Brain microvascular endothelial cell (primary cell): ENCODE data around the gene CAPN12.

Experiments used
- DNase-seq: peaks from one replicate; pipeline ENCODE4 v3.0.0-alpha.2; 2020
- H3K27ac ChIP-seq: fragments of 250-450 bp; sonication (Bioruptor Pico); 2 replicates; pipeline ENCODE4 v1.5.1; 2020; ENCODE audit warnings: mild to moderate bottlenecking, moderate library complexity
- H3K27me3 ChIP-seq: fragments of 250-450 bp; sonication (Bioruptor Pico); replicated peaks from 2 replicates; pipeline ENCODE4 v1.5.1; 2020; ENCODE audit warnings: mild to moderate bottlenecking
- H3K36me3 ChIP-seq: fragments of 250-450 bp; sonication (Bioruptor Pico); replicated peaks from 2 replicates; pipeline ENCODE4 v1.5.1; 2020; ENCODE audit warnings: mild to moderate bottlenecking
- H3K4me3 ChIP-seq: 2 replicates; pipeline ENCODE4 v1.5.1; 2011; ENCODE audit warnings: low read depth, mild to moderate bottlenecking, control low read depth, low read length, moderate library complexity
- CTCF ChIP-seq: IDR thresholded peaks from 2 replicates; pipeline ENCODE4 v1.5.1; 2011; ENCODE audit warnings: low read depth, mild to moderate bottlenecking, moderate library complexity, low read length, control low read depth, inconsistent platforms; ENCODE audit errors: missing control alignments
- in situ Hi-C: cut with HindIII; loops from 2 replicates; pipeline ENCODE4 v1.10.0; 2017; ENCODE audit warnings: low sequenced_read_pairs, low pct_ligation_motif_present

CAPN12 gene

GRCh38 chr19:38727306-38727867, 16.9 kb downstream of the CAPN12 start:
- Histone ChIP-seq H3K36me3 (peaks cover 90% of the 10 kb centered on the region), H3K27me3 (no peaks in the 10 kb centered on the region), H3K27ac (no peak overlapping the region), H3K4me3 (no peak overlapping the region)
- in situ Hi-C loops, result no loop called here
- no peak for TF ChIP-seq CTCF
- DNase-seq, result no peak

- Histone ChIP-seq H3K36me3 (peaks cover 90% of the 10 kb centered on the region), H3K27me3 (no peaks in the 10 kb centered on the region), H3K4me3 (no peak overlapping the region), H3K27ac (no peak overlapping the region)
- in situ Hi-C loops, result no loop called here
- no peak for TF ChIP-seq CTCF
- DNase-seq, result no peak
Observed at GRCh38 chr19:38726761-38727301, 17.4 kb downstream of the CAPN12 start.

- Histone ChIP-seq H3K4me3 (no peak overlapping the region), H3K27me3 (no peaks in the 10 kb centered on the region), H3K36me3 (peaks cover 90% of the 10 kb centered on the region), H3K27ac (no peak overlapping the region)
- in situ Hi-C loops, result no loop called here
- no peak for DNase-seq
- TF ChIP-seq CTCF, result no peak
Observed at GRCh38 chr19:38726284-38726673, 18.0 kb downstream of the CAPN12 start.

GRCh38 chr19:38725469-38726283, 18.6 kb downstream of the CAPN12 start:
- DNase-seq, result no peak
- peaks cover 90% of the 10 kb centered on the region for H3K36me3 ChIP-seq
- H3K27me3 ChIP-seq, result no peaks in the 10 kb centered on the region
- H3K4me3 ChIP-seq, result no peak overlapping the region
- H3K27ac ChIP-seq, result no peak overlapping the region
- in situ Hi-C loops, result no loop called here
- TF ChIP-seq CTCF, result no peak

- in situ Hi-C loops, result no loop called here
- DNase-seq, result no peak
- no peak for TF ChIP-seq CTCF
- H3K4me3 ChIP-seq, result no peak overlapping the region
- H3K27ac ChIP-seq, result no peak overlapping the region
- H3K27me3 ChIP-seq, result no peaks in the 10 kb centered on the region
- H3K36me3 ChIP-seq, result peaks cover 89% of the 10 kb centered on the region
Observed at GRCh38 chr19:38723990-38724854, 20.1 kb downstream of the CAPN12 start.
